GM21515 (cell line): ENCODE data around the gene PLP1.

Experiments
- ATAC-seq: cut with Tn5 transposase; IDR thresholded peaks from one replicate; pipeline ENCODE4 v1.9.1; 2021; ENCODE audit not compliant: unreplicated experiment

Gene PLP1

DNA sequence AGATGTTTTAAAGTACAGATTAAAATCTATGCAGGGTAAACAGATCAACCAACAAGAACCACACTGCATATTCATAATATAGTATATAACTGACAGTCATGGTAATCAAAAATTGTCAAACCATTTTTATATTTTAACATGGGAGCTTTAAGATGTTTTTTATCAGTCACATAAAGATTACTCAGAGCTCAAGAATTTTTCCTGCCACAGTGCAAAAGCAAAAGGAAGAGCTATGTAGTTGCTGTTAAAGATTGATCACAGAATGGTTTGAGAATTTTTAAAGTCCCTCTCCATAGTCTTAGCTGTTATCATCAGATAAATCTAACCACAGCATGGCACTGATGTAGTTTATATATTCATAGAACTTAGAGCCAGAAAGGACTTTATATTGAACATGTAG is 47.0 kb downstream of the PLP1 start:
- no peak for ATAC-seq

GRCh38 chrX:103825881-103826280 is 49.2 kb downstream of the PLP1 start:
- ATAC-seq, result no peak

- no peak for ATAC-seq
Measured at GRCh38 chrX:103828529-103828928, 51.9 kb downstream of the PLP1 start.

DNA sequence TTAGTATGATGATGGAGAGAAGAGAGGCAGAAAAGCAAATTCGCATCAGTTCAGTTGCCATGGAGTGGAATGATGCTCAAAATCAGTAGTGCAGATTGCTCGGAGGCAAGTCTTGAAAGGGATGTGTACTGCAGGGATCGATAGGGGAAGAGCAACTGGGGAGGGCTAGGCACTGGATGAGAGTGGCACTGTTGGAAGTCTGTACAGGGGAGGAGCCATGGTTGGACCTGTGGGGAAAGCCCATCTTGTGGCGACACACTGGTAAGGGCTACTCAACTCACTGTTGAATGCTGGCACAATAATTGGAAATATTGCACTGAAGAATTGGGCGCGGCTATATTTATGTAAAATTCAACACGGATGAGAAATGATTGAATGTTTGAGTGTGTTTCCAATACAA is 54.2 kb downstream of the PLP1 start:
- no peak for ATAC-seq

- ATAC-seq, result no peak
Measured at GRCh38 chrX:103831342-103831802, 54.7 kb downstream of the PLP1 start.

DNA sequence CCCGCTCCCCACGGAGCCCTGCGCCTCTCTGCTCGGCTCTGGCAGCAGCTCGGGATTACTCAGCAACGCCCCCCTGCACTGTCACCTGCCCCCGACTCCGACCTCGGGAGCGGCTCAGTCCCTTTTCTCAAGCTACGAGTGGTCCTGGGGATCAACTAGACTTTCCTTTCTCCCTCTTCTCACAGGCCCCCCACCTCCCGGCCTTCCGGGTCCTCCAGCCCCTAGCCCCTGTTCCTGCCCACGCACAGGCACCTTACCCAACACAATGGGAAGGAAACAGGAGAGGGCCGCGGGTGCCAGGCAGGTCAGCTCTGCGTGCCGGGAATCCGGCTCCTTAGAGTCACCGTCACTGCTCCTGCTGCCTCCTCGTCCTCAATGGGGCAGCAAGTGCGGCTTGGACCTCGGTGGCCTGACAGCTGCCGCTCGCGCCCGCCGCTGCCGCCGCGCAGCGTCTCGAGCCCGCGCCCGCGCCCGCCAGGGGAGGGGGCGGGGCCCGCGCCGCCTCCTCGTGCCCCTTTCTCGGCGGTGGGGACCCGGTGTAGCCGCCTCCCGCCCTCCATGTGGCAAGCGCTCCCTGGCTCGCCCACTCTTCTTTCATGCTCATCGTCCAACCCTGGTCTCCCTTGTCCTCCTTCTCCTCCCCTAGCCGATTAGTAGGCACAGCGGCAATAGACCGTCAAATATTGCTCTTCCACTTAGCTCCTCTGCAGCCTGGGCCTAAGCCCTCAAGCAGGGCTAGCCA is 55.3 kb downstream of the PLP1 start, which contains the start of gene RAB9B:
Gene RAB9B (minus strand): TSS at position 455 of the 742 bp plus-strand sequence. CDS start 6,473 bp downstream, outside the sequence.
- ATAC-seq, result peak; percentile 93

- ATAC-seq, result no peak
Measured at GRCh38 chrX:103839404-103839803, 62.8 kb downstream of the PLP1 start.
